Activated T-cell treated with anti-CD3 and anti-CD28 coated beads, Interleukin-2, amount 50 U/mL, for 24 hours (primary cell): ENCODE measurements around the gene EML4.
"Not testable (repeated sequence)": the region's sequence is repeated elsewhere in the genome, so short reads cannot be mapped to it uniquely, and the experiment has no call there.

ENCODE experiments used
- DNase-seq: peaks from one replicate; pipeline ENCODE4 v3.0.0-alpha.2; 2020
- H3K27ac Mint-ChIP-seq: 2 replicates; pipeline ENCODE4 v1.8.0; 2020; ENCODE audit warnings: mild to moderate bottlenecking, mixed read lengths
- H3K27me3 Mint-ChIP-seq: 2 replicates; pipeline ENCODE4 v1.8.0; 2020; ENCODE audit warnings: mixed read lengths
- H3K36me3 Mint-ChIP-seq: 2 replicates; pipeline ENCODE4 v1.8.0; 2020; ENCODE audit warnings: low read depth, mixed read lengths
- H3K4me1 Mint-ChIP-seq: 2 replicates; pipeline ENCODE4 v1.8.0; 2020; ENCODE audit warnings: low read depth, mixed read lengths
- H3K4me3 Mint-ChIP-seq: 2 replicates; pipeline ENCODE4 v1.8.0; 2020; ENCODE audit warnings: mild to moderate bottlenecking, moderate library complexity, mixed read lengths
- H3K9me3 Mint-ChIP-seq: 2 replicates; pipeline ENCODE4 v1.8.0; 2020; ENCODE audit warnings: mixed read lengths

Gene EML4

DNA sequence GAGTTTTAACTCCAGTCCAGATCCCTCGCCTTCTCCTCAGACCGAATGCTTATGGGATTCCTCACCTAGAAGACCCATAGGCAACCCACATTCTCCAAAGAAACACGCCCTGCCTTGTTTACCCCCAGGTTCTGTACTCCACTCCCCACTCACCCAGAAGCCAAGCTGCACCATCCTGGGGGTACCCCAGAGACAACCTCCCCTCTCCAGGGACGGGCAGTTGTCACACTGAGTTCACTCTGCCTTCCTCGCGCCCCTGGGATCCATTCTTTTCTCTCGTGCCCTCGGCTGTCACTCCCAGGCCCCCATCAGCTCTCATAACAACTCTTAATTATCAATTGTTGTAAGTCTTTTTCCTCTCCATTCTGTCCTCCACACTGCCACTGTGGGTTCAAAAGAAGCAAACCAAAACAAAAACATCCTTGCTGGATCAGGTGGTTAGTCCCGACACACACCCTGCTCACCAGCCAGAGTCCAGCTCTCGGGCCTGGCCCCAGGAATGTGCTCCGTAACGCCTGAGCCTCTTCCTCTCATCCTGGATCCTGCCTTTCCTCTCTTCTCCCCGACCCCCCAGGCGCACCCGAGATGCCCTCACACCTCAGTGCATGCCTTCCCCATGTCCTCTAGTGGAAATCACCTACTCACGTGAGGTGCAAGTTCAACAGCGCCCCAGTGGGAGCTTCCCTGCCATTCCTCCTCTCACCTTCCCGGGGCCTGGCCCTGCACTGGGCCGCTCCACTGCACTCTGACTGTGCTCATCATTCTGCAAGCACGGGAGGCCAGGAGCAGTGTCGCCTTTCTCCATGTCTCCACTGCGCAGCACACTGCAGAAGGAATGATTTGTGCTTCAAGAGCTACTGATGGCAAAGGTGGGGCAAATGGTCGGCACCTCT lies 171.1 kb downstream of the EML4 start:
- peaks cover 35% of the 10 kb centered on the region for H3K4me1 Mint-ChIP-seq
- H3K27ac Mint-ChIP-seq, result peak overlapping the region; percentile 78
- H3K36me3 Mint-ChIP-seq, result peaks cover 94% of the 10 kb centered on the region
- H3K9me3 Mint-ChIP-seq, result no peaks in the 10 kb centered on the region
- no peak for DNase-seq
- H3K4me3 Mint-ChIP-seq, result no peak overlapping the region
- H3K27me3 Mint-ChIP-seq, result no peaks in the 10 kb centered on the region

DNA sequence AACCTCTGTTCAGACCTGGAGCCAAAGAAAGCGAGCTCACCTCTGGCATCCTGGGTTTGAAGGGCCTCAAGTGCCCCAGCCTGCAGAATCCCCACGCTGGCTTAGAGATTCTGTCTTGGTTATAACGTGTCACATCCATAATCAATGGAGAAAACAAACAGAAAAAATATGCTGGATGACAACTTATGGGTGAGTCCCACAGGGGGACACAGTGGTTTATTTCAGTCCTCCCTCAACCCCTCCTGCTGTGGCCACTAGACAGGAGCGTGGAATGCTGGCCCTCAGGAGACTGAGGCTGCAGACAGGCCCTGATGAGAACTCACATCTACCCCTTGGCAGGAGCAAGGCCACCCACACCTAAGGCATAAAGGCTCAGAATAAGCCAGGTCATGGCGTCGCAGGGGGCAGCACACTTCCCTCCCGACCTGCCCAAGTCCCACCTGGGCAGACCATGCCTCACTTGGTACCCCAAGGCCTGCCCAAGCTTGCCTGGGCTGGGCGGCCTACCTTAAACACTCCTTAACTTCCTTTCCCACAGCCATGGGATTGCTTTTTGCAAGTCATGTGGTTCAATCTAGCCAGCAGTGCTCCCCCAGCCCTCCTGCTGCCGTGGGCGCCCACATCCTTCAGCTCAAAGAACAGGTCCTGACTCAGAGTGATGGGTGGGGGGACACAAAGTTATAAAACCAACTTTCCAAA lies 171.9 kb downstream of the EML4 start:
- H3K36me3 Mint-ChIP-seq, result peaks cover 94% of the 10 kb centered on the region
- no peaks in the 10 kb centered on the region for H3K9me3 Mint-ChIP-seq
- peak overlapping the region; percentile 89 for H3K27ac Mint-ChIP-seq
- no peak overlapping the region for H3K4me3 Mint-ChIP-seq
- peaks cover 35% of the 10 kb centered on the region for H3K4me1 Mint-ChIP-seq
- no peaks in the 10 kb centered on the region for H3K27me3 Mint-ChIP-seq
- DNase-seq, result no peak

DNA sequence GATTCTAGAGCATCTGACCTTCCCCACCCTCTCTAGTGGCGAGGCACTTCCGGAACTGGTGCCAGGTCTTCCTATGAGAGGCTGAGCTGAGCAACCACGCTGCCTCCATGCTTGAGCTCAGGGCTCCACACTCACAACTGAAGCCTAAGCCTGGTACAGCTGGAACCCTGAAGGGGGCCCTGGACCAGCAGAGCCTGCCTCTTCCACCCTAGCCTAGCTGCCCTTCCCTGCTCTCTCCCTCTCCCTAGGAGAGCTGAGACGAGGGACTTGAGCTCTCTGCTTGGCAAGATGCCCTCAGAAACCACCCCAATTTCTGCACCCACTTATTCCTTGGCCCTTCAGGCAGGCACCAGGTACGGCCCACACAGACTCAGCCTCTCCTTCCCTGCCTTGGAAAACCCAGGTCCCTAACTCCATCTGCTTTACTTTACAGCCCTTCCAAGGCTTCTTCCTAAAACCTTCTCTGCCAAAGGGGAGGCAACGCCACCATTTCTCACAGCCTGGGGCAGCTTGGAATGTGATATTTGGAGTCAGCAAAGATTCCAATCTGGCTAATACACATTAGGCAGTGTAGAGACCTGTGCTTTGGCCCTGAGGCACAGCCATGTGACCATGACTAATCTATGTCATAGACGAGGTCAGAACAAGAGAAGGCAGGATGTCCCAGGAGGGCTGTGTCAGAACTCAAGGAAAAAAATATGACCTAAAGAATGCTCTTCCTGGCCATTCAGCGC lies 173.1 kb downstream of the EML4 start:
- no peak for DNase-seq
- Mint-ChIP-seq H3K9me3 (no peaks in the 10 kb centered on the region), H3K4me1 (peaks cover 35% of the 10 kb centered on the region), H3K27ac (peak overlapping the region; percentile 89), H3K36me3 (peaks cover 92% of the 10 kb centered on the region), H3K27me3 (no peaks in the 10 kb centered on the region), H3K4me3 (no peak overlapping the region)

DNA sequence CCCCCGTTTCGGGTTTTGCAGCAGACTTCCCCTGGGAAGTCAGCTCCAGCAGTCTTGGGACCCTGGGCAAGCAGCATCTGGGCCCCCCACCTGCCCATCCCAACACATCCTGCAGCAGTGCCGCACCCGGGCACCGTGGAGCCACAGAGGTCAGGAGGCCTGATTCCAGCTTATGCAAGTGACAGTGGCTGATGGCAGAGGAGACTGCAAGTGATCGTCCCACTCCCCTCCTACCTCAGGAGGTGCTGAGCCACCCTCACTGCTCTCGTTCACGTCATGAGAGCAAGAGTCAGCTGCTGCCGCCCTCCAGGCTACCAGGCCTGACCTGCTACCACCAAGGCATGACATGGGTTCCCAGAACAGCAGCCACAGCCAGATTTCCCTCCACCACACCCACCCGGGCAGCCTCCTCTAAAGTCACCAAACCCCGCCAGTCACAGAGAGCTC lies 173.7 kb downstream of the EML4 start:
- no peaks in the 10 kb centered on the region for H3K9me3 Mint-ChIP-seq
- no peak for DNase-seq
- H3K27ac Mint-ChIP-seq, result peak overlapping the region; percentile 34
- no peak overlapping the region for H3K4me3 Mint-ChIP-seq
- no peaks in the 10 kb centered on the region for H3K27me3 Mint-ChIP-seq
- H3K36me3 Mint-ChIP-seq, result peaks cover 89% of the 10 kb centered on the region
- peaks cover 35% of the 10 kb centered on the region for H3K4me1 Mint-ChIP-seq

DNA sequence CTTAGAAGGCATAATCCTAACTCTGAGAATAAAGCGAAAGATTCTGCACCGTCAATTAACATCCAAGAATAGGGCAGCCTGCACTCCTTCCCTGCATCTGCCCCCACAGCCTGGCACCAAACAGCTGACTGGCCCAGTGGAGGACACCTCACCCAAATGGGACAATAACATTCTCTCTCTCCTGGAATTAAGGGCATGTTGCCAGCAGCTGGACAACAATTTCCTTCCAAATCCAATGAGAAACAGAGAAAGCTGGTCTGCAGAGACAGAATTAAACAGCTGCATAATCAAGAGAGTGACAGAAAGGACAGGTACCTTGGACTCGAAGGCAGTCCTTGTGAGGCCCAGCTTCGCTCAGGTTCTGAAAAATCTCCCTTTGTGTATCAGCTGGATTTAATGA lies 176.8 kb downstream of the EML4 start:
- H3K36me3 Mint-ChIP-seq, result peaks cover 90% of the 10 kb centered on the region
- H3K9me3 Mint-ChIP-seq, result no peaks in the 10 kb centered on the region
- no peak for DNase-seq
- peaks cover 41% of the 10 kb centered on the region for H3K4me1 Mint-ChIP-seq
- H3K27me3 Mint-ChIP-seq, result no peaks in the 10 kb centered on the region
- no peak overlapping the region for H3K4me3 Mint-ChIP-seq
- no peak overlapping the region for H3K27ac Mint-ChIP-seq

DNA sequence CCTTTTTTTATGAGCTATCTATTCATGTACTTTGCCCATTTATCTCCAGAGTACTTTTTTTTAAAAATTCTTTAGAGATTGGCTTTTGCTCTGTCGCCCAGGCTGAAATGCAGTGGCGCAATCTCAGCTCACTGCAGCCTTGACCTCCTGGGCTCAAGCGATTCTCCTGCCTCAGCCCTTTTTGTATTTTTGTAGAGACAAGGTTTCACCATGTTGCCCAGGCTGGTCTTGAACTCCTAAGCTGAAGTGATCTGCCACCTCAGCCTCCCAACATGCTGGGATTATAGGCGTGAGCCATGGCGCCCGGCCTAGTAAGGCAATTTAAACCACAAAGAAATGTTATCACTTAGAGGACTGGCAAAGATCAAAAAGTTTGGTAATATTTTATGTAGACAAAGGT lies 177.7 kb downstream of the EML4 start:
- H3K27ac Mint-ChIP-seq, DNase-seq, H3K4me3 Mint-ChIP-seq, H3K9me3 Mint-ChIP-seq, H3K27me3 Mint-ChIP-seq: not testable (repeated sequence)
- H3K36me3 Mint-ChIP-seq, result peaks cover 90% of the 10 kb centered on the region
- H3K4me1 Mint-ChIP-seq, result peaks cover 33% of the 10 kb centered on the region

DNA sequence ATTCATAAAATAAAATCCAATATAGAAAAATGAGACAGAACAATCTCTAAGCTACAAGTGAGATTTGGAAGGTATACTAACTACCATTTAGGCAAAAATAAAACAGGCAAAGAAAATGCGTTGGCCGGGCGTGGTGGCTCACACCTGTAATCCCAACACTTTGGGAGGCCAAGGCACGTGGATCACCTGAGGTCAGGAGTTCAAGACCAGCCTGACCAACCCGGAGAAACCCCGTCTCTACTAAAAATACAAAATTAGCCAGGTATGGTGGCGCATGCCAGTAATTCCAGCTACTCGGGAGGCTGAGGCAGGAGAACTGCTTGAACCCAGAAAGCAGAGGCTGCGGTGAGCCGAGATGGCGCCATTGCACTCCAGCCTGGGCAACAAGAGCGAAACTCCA lies 178.4 kb downstream of the EML4 start:
- not testable (repeated sequence) for H3K9me3 Mint-ChIP-seq, H3K4me3 Mint-ChIP-seq, DNase-seq, H3K27me3 Mint-ChIP-seq, H3K27ac Mint-ChIP-seq
- peaks cover 26% of the 10 kb centered on the region for H3K4me1 Mint-ChIP-seq
- H3K36me3 Mint-ChIP-seq, result peaks cover 90% of the 10 kb centered on the region

DNA sequence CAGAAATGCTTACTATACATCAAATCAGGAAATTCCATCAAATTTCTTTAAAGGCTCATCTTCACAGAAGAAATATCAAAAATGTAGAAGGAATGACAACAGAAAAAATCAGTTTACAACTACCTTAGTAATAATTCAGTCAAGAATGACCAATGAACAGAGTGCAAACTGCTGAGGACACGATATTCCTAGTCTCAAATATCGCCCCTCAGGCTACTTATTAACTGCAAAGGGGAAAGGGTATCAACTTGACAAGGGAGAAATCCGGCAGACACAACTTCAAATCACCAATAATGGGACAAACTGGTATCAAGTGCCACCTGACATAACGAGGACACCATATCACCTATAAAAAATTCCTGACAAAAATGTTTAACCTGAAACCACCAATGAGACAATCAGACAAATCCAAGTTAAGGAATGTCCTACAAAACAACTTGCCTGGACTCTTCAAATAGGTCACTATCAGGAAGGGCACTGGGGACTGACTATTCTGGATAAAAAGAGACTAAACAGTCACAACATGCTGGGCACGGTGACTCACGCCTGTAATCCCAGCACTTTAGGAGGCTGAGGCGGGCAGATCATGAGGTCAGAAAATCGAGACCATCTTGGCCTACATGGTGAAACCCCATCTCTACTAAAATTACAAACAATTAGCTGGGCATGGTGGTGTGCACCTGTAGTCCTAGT lies 179.1 kb downstream of the EML4 start:
- Mint-ChIP-seq H3K4me3 (no peak overlapping the region), H3K9me3 (no peaks in the 10 kb centered on the region), H3K27ac (no peak overlapping the region), H3K27me3 (no peaks in the 10 kb centered on the region), H3K36me3 (peaks cover 90% of the 10 kb centered on the region), H3K4me1 (peaks cover 23% of the 10 kb centered on the region)
- no peak for DNase-seq

DNA sequence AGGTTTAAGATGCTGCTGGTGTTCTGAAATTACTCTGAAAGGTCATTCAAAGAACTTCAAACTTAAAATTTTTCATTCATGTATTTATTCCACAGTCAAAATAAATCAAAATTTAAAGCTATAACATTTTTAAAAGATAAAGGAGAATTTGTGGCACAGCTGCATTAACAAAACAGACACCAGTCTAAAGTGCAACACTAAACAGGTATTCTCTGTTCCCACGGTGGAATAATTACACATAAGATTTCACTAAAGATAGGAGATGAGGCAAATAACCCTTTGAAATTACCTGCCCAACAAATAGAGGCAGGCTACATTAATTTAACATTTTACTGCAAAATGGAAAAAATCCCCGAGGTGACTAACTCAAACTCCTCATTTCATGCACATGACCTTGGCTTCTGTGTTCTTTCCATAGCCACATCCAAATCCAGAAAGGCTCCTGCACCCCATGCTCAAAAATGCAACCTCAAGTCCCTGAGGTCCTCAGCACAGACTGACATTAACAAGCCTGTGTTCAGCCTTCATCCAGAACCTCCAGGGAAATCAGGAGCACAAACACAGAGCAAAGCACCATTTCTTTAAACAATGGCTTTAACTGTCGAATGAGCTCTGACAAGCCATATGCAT lies 181.4 kb downstream of the EML4 start:
- Mint-ChIP-seq H3K27ac (no peak overlapping the region), H3K4me3 (no peak overlapping the region), H3K27me3 (no peaks in the 10 kb centered on the region), H3K9me3 (no peaks in the 10 kb centered on the region), H3K4me1 (peaks cover 36% of the 10 kb centered on the region), H3K36me3 (peaks cover 82% of the 10 kb centered on the region)
- DNase-seq, result no peak

DNA sequence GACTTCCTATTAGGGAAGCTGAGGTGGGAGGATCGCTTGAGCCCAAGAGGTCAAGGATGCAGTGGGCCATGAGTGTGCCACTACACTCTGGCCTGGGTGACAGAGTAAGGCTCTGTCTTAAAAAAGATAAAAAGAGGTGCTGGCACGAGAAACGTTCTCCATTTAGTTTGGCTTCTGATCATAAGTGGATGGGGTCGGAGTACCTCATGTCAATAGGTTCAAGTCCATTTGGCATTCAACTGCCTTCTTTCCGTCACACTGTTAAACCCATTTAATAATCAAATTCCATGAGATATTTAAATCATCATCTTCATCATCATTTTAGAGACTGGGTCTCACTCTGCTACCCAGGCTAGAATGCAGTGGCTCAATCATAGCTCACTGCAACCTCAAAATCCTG lies 182.7 kb downstream of the EML4 start:
- H3K27ac Mint-ChIP-seq, result no peak overlapping the region
- H3K27me3 Mint-ChIP-seq, result no peaks in the 10 kb centered on the region
- no peak for DNase-seq
- H3K36me3 Mint-ChIP-seq, result peaks cover 81% of the 10 kb centered on the region
- no peaks in the 10 kb centered on the region for H3K9me3 Mint-ChIP-seq
- no peak overlapping the region for H3K4me3 Mint-ChIP-seq
- peaks cover 46% of the 10 kb centered on the region for H3K4me1 Mint-ChIP-seq

DNA sequence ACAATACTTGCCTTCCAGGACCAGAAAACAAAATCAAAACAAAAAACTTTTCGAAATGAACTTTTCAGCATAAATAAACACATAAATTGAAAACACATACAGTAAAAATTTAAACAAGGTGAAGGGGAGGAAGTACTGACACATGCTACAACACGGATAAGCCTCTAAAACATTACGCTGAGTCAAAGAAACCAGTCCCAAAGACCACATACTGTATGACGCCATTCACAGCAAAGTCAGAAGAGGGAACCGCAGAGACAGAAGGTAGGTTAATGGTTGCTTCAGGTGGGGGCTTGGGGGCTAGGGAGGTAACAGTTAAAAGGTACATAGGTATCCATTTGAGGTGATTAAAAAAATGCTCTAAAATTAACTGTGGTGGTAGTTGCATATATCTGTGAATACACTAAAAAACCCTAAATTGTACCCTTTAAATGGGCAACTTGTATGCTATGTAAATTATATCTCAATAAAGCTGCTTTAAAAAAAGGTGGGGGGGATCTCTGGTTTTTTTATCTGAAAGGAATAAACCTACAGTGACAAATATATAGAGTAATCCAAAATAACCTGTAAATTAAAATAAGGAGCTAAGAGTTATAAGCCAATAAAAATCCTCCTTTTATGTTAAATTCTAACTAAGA lies 184.8 kb downstream of the EML4 start:
- Mint-ChIP-seq H3K4me3 (no peak overlapping the region), H3K4me1 (peaks cover 63% of the 10 kb centered on the region), H3K27ac (peak overlapping the region; percentile 69), H3K36me3 (peaks cover 77% of the 10 kb centered on the region), H3K27me3 (no peaks in the 10 kb centered on the region), H3K9me3 (no peaks in the 10 kb centered on the region)
- no peak for DNase-seq

DNA sequence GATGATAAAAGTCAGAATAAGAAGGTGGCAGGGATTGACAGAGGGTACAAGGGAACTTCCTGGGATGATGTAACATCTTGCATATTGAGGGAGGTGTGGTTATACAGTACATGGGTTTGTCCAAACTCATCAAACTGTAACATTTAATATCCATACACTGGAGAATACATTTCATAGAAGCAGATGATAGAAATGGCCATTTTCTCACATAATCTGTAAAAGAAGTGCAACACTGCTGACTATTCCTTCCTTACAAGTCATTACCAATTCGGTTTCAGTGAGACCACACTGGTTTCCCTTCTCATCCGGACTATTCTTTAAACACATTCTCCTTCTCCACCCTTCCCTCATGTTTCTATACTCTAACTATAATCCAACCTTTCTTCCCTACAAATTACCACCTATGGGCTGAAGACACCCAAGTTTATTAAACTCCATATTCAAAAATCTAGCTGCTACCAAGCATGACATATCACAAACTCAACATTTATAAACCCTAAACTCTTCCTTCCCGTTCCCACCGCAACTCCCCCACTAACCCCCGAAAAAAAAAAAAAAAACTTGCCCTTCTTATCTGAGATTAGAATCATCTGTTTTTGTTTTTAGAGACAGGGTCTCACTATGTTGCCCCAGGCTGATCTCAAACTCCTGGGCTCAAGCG lies 190.3 kb downstream of the EML4 start:
- peak overlapping the region; percentile 100 for H3K27ac Mint-ChIP-seq
- no peak for DNase-seq
- H3K27me3 Mint-ChIP-seq, result no peaks in the 10 kb centered on the region
- peaks cover 62% of the 10 kb centered on the region for H3K4me1 Mint-ChIP-seq
- H3K36me3 Mint-ChIP-seq, result peaks cover 48% of the 10 kb centered on the region
- H3K4me3 Mint-ChIP-seq, result peak overlapping the region; percentile 88
- no peaks in the 10 kb centered on the region for H3K9me3 Mint-ChIP-seq

DNA sequence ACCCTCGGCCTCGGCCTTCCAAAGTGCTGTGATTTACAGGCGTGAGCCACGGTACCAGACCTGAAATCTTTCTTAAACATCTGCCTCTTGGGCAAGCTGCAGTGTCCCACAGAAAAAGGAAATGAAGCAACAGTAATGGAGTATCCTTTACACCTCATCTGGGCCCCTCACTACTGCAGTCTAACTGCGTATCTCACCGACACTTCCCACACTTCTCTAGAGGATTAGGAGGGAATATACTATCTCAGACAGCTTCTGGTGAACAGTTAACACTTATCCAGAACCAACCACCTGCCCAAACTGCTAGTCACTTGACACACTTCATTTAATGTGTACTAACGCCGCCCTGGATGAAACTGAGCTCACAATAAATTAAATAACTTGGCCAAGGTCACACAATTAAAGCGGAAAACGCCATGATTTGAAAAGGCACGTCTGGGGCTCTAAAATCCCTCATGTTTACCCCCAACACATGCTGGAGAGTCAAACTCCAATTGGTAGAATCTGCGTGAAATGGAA lies 190.9 kb downstream of the EML4 start:
- Mint-ChIP-seq H3K27me3 (no peaks in the 10 kb centered on the region), H3K36me3 (peaks cover 44% of the 10 kb centered on the region), H3K4me1 (peaks cover 56% of the 10 kb centered on the region), H3K4me3 (peak overlapping the region; percentile 88), H3K9me3 (no peaks in the 10 kb centered on the region), H3K27ac (peak overlapping the region; percentile 100)
- DNase-seq, result no peak
